ENCODE data around the gene SLC43A2. TPM values are rescaled to one million over a fixed set of nuclear protein-coding genes. Genes with fewer than 3 reads are reported as not detected.

SLC43A2 gene
- total RNA-seq, 1 experiment from 2014 or later, result 12.6 TPM

DNA sequence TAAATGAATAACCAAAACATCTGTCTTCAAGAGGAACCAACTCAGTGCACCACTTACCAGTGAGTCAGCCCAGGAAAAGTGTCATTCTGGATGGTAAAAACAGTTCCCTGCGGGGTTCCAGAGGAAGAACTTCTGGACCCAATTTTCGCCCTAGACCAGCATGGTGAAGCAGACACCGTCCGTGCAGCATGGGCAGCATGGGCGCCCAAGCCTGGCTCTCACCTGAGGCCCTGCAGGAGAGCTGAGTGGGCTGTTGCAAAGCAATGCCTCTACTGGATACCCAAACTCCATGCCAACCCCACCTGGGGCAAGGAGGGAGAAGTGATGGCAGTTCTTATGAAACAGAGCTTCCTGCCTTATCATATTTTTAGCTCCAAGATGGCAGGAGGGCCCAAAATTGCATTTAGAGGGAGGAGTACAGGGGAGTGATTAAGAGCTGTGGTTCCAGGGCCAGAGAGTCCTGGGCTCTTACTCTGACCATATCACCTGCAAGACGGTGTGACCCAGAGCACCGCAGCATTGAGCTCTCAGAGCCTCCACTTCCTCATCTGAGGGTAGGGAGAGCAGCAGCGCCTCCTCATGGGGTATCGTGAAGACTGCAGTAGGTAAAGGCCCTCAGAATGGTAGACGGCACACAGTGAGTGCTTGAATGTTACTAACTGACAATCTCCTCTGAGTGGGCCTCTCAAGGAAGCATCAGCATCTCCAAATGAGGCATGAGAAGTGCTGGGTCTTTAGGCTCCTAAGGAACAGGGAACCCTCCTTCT, 95.6 kb downstream of the SLC43A2 start:
- BruUV-seq (replicated peaks), result no TSS peak
- ChIA-PET POLR2A (interaction anchor here (0.8 kb wide), 1 partner anchor 15 kb away, joined by 3 read pairs; no protein-coding TSS in a partner anchor), CTCF (interaction anchor here (0.6 to 1.9 kb wide), 9 partner anchors 12 to 475 kb away, joined by 3 to 9 read pairs (median 3); partner anchors contain the start of gene INPP5K), RAD21 (ENCODE audit: low non-redundant PET in 1 of 2, low total read pairs in 2 of 2, uncharacterized antibody in 2 of 2, unreplicated experiment in 2 of 2) (interaction anchor here in 1 of 2 experiments (1.3 to 1.6 kb wide), 2 partner anchors 17 to 168 kb away, joined by 3 read pairs; partner anchors contain the start of gene INPP5K)
- Histone ChIP-seq H3K9ac (ENCODE audit: low read length) (no peak overlapping the region), H3K79me2 (ENCODE audit: insufficient read depth, low read length) (no peaks in the 10 kb centered on the region), H3K9me2 (ENCODE audit: insufficient read depth) (no peaks in the 10 kb centered on the region), H4K20me1 (ENCODE audit: insufficient read depth) (no peaks in the 10 kb centered on the region), H3K4me2 (ENCODE audit: low read length) (no peak overlapping the region), H3K27me3 (ENCODE audit: insufficient read depth, low read length) (no peaks in the 10 kb centered on the region), H3K9me3 (ENCODE audit: control insufficient read depth in 1 of 2, insufficient read depth in 1 of 2, low read depth in 1 of 2, low read length in 2 of 2) (no peaks in the 10 kb centered on the region), H3K4me1 (ENCODE audit: control insufficient read depth in 1 of 2, insufficient read depth in 2 of 2, low read length in 2 of 2) (no peaks in the 10 kb centered on the region), H3K4me3 (replicated peaks in 1 of 2; ENCODE audit: low read depth in 1 of 2, low read length in 2 of 2) (no peak overlapping the region), H3K36me3 (ENCODE audit: control insufficient read depth in 1 of 2, insufficient read depth in 2 of 2, low read length in 2 of 2) (peaks cover 38 to 48% of the 10 kb centered on the region in 2 experiments), H2AFZ (ENCODE audit: low read depth, low read length, poor library complexity, severe bottlenecking) (no peak overlapping the region), H3K27ac (ENCODE audit: low read depth, low read length) (no peak overlapping the region)
- ATAC-seq (peak; percentile 93), DNase-seq (ENCODE audit: low read depth, low spot score) (no peak)
- no peak for TF ChIP-seq POLR2AphosphoS5 (IDR thresholded peaks at IDR 0.05; ENCODE audit: low read depth, low read length)
- TF ChIP-seq SP1 (IDR thresholded peaks at IDR 0.05; ENCODE audit: low read depth), result no peak
- peak; percentile 50 for TF ChIP-seq RAD21 (IDR thresholded peaks at IDR 0.05; ENCODE audit: low read depth)
- TF ChIP-seq, protein P1, sequence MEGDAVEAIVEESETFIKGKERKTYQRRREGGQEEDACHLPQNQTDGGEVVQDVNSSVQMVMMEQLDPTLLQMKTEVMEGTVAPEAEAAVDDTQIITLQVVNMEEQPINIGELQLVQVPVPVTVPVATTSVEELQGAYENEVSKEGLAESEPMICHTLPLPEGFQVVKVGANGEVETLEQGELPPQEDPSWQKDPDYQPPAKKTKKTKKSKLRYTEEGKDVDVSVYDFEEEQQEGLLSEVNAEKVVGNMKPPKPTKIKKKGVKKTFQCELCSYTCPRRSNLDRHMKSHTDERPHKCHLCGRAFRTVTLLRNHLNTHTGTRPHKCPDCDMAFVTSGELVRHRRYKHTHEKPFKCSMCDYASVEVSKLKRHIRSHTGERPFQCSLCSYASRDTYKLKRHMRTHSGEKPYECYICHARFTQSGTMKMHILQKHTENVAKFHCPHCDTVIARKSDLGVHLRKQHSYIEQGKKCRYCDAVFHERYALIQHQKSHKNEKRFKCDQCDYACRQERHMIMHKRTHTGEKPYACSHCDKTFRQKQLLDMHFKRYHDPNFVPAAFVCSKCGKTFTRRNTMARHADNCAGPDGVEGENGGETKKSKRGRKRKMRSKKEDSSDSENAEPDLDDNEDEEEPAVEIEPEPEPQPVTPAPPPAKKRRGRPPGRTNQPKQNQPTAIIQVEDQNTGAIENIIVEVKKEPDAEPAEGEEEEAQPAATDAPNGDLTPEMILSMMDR (IDR thresholded peaks at IDR 0.05 in 2 of 3, conservative IDR thresholded peaks at IDR 0.05 in 1 of 3; ENCODE audit: borderline replicate concordance in 1 of 3, insufficient read depth in 1 of 3, low read depth in 2 of 3, low read length in 2 of 3), result peak; percentile 17 to 69 (median 52); a peak in 5 of 6 replicates
- no peak for TF ChIP-seq ZNF274 (IDR thresholded peaks at IDR 0.05; ENCODE audit: low read depth, low read length)
- TF ChIP-seq, protein P2, sequence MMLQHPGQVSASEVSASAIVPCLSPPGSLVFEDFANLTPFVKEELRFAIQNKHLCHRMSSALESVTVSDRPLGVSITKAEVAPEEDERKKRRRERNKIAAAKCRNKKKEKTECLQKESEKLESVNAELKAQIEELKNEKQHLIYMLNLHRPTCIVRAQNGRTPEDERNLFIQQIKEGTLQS (IDR thresholded peaks at IDR 0.05), result no peak
- intact Hi-C loops (cut with micrococcal nuclease), result no loop called here
